ENCODE measurements around the gene MYO9A. TPM values are rescaled to one million over a fixed set of nuclear protein-coding genes. Genes with fewer than 3 reads are reported as not detected.

Gene MYO9A
- total RNA-seq, 1 donor from 2014 or later = 17.0 TPM

GRCh38 chr15:72124218-72124617, 6.3 kb upstream of the MYO9A start:
- no peak for DNase-seq (ENCODE audit: low read depth)
- no peak for TF ChIP-seq CTCF (IDR thresholded peaks at IDR 0.05; ENCODE audit: insufficient read depth, low read length, poor library complexity, severe bottlenecking)
- H3K36me3 ChIP-seq (ENCODE audit: control insufficient read depth, insufficient read depth, low read length) = no peaks in the 10 kb centered on the region
- no peaks in the 10 kb centered on the region for H3K27me3 ChIP-seq (ENCODE audit: control insufficient read depth, insufficient read depth, low read length)
- no peak overlapping the region for H3K4me3 ChIP-seq (ENCODE audit: low read depth, low read length)

GRCh38 chr15:72117486-72118016, 399 bp downstream of the MYO9A start:
- no peaks in the 10 kb centered on the region for H3K27me3 ChIP-seq (ENCODE audit: control insufficient read depth, insufficient read depth, low read length)
- no peak for DNase-seq (ENCODE audit: low read depth)

GRCh38 chr15:72116731-72117485, 1.0 kb downstream of the MYO9A start:
- H3K36me3 ChIP-seq (ENCODE audit: control insufficient read depth, insufficient read depth, low read length) = no peaks in the 10 kb centered on the region
- no peak for TF ChIP-seq CTCF (IDR thresholded peaks at IDR 0.05; ENCODE audit: insufficient read depth, low read length, poor library complexity, severe bottlenecking)
- no peak for DNase-seq (ENCODE audit: low read depth)
- peak overlapping the region; percentile 99 for H3K4me3 ChIP-seq (ENCODE audit: low read depth, low read length)
- H3K27me3 ChIP-seq (ENCODE audit: control insufficient read depth, insufficient read depth, low read length) = no peaks in the 10 kb centered on the region

More at GRCh38 chr15:72117486-72118016, 399 bp downstream of the MYO9A start:
- H3K36me3 ChIP-seq (ENCODE audit: control insufficient read depth, insufficient read depth, low read length) = no peaks in the 10 kb centered on the region
- H3K4me3 ChIP-seq (ENCODE audit: low read depth, low read length) = peak overlapping the region; percentile 99
- TF ChIP-seq CTCF (IDR thresholded peaks at IDR 0.05; ENCODE audit: insufficient read depth, low read length, poor library complexity, severe bottlenecking) = no peak

GRCh38 chr15:72113347-72114031, 4.5 kb downstream of the MYO9A start:
- H3K36me3 ChIP-seq (ENCODE audit: control insufficient read depth, insufficient read depth, low read length) = no peaks in the 10 kb centered on the region
- H3K4me3 ChIP-seq (ENCODE audit: low read depth, low read length) = no peak overlapping the region
- DNase-seq (ENCODE audit: low read depth) = no peak
- no peak for TF ChIP-seq CTCF (IDR thresholded peaks at IDR 0.05; ENCODE audit: insufficient read depth, low read length, poor library complexity, severe bottlenecking)
- no peaks in the 10 kb centered on the region for H3K27me3 ChIP-seq (ENCODE audit: control insufficient read depth, insufficient read depth, low read length)

GRCh38 chr15:72112805-72113204, 5.1 kb downstream of the MYO9A start:
- Histone ChIP-seq H3K4me3 (ENCODE audit: low read depth, low read length) (no peak overlapping the region), H3K36me3 (ENCODE audit: control insufficient read depth, insufficient read depth, low read length) (no peaks in the 10 kb centered on the region), H3K27me3 (ENCODE audit: control insufficient read depth, insufficient read depth, low read length) (no peaks in the 10 kb centered on the region)
- TF ChIP-seq CTCF (IDR thresholded peaks at IDR 0.05; ENCODE audit: insufficient read depth, low read length, poor library complexity, severe bottlenecking) = no peak
- no peak for DNase-seq (ENCODE audit: low read depth)

Data from kidney epithelial cell (primary cell).